Vagina (tissue), 2 donors: ENCODE results near the gene IGSF3. TPM values are rescaled to one million over a fixed set of nuclear protein-coding genes. Genes with fewer than 3 reads are reported as not detected.

ENCODE experiments used
- DNase-seq, 2 donors: peaks; one replicate each; pipeline ENCODE4 v3.0.0-alpha.2; 2017; ENCODE audit errors: extremely low spot score in 2 of 2
- H3K27ac ChIP-seq: fragments of 200-600 bp; sonication (generic); one replicate; pipeline ENCODE4 v1.5.1; 2019
- H3K27me3 ChIP-seq: fragments of 200-600 bp; sonication (generic); one replicate; pipeline ENCODE4 v1.5.1; 2019
- H3K36me3 ChIP-seq, 2 donors: fragments of 200-600 bp; sonication (generic); one replicate each; pipeline ENCODE4 v1.5.1; 2017 to 2019
- H3K4me1 ChIP-seq: fragments of 200-600 bp; sonication (generic); one replicate; pipeline ENCODE4 v1.5.1; 2019
- H3K4me3 ChIP-seq, 2 donors: fragments of 200-600 bp; sonication (generic); 1 replicate in 1 of 2; 2 replicates in 1 of 2; pipeline ENCODE4 v1.5.1; 2016 to 2019
- H3K9me3 ChIP-seq: fragments of 200-600 bp; sonication (generic); one replicate; pipeline ENCODE4 v1.5.1; 2019
- POLR2A ChIP-seq, 2 donors: fragments of 450-650 bp; IDR thresholded peaks; one replicate each; pipeline ENCODE4 v1.6.1; 2017; ENCODE audit warnings: antibody characterized with exemption in 2 of 2, mild to moderate bottlenecking in 2 of 2, moderate library complexity in 2 of 2
- POLR2AphosphoS5 ChIP-seq, 2 donors: sonication (generic); formaldehyde crosslinking; IDR thresholded peaks; one replicate each; pipeline ENCODE4 v1.9.0; 2017; ENCODE audit warnings: antibody characterized with exemption in 2 of 2, mild to moderate bottlenecking in 2 of 2, low read depth in 1 of 2; ENCODE audit not compliant: insufficient read depth in 1 of 2
- intact Hi-C: fragments of 100-400 bp; cut with DNase I; formaldehyde crosslinking; loops from one replicate; pipeline ENCODE4 v1.15.1; 2023
- total RNA-seq: library from RNA; depleted of rRNA; stranded (reverse); fragments of >200 nt; gene quantifications from one replicate; pipeline ENCODE4 v1.2.3, GENCODE V29; 2016
- TF ChIP-seq, protein P1 (sequence below), 3 experiments: fragments of 450-650 bp in 2 of 3; fragments of 200-600 bp in 1 of 3; sonication (generic) in 1 of 3; IDR thresholded peaks; one replicate each; pipeline ENCODE4 v1.5.1; 2017 to 2019; ENCODE audit warnings: antibody characterized with exemption in 3 of 3, mild to moderate bottlenecking in 2 of 3, moderate library complexity in 2 of 3

The IGSF3 gene
- total RNA-seq, 1 donor from 2014 or later, result 38.5 TPM

DNA sequence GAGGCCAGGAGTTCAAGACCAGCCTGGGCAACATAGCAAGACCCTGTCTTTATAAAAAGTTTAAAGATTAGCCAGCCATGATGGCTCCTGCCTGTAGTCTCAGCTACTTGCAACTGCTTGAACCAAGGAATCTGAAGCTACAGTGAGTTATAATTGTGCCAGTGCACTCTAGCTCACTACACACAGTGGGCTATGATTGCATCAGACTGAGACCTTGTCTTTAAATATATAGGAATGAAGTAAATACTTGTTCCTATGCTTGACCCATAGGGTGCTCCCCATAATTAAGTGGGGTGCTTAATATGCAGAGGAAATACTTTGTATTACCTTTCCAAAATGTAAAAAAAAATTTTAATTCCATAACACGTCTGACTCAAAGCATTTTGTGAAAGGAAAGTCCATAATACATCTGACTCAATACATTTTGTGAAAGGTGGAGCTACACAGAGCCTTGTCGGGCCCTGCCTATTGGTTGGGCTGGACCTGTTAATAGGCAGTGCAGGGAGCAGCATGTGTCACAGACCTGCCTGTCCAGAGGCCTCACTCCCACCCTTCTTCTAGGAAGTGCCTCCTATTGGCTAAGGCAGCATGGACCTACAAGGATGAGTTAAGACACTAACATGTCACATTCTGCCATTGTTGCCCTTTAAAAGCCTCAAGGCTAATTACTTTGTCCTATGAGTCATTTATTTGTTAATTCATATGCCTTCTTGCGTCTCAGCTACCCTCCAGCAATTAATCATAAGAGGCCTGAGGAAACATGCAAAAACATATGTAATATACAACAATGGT lies 130.3 kb downstream of the IGSF3 start:
- TF ChIP-seq POLR2AphosphoS5 (IDR thresholded peaks at IDR 0.05; ENCODE audit: insufficient read depth in 1 of 2, low read depth in 1 of 2), result peak in 1 of 2 donors; percentile 87
- TF ChIP-seq, protein P1, sequence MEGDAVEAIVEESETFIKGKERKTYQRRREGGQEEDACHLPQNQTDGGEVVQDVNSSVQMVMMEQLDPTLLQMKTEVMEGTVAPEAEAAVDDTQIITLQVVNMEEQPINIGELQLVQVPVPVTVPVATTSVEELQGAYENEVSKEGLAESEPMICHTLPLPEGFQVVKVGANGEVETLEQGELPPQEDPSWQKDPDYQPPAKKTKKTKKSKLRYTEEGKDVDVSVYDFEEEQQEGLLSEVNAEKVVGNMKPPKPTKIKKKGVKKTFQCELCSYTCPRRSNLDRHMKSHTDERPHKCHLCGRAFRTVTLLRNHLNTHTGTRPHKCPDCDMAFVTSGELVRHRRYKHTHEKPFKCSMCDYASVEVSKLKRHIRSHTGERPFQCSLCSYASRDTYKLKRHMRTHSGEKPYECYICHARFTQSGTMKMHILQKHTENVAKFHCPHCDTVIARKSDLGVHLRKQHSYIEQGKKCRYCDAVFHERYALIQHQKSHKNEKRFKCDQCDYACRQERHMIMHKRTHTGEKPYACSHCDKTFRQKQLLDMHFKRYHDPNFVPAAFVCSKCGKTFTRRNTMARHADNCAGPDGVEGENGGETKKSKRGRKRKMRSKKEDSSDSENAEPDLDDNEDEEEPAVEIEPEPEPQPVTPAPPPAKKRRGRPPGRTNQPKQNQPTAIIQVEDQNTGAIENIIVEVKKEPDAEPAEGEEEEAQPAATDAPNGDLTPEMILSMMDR (IDR thresholded peaks at IDR 0.05), result no peak
- no peak for TF ChIP-seq POLR2A (IDR thresholded peaks at IDR 0.05)
- Histone ChIP-seq H3K36me3 (peaks cover 0 to 25% of the 10 kb centered on the region in 2 donors), H3K9me3 (no peaks in the 10 kb centered on the region), H3K4me1 (peaks cover 29% of the 10 kb centered on the region), H3K27ac (no peak overlapping the region), H3K4me3 (no peak overlapping the region), H3K27me3 (no peaks in the 10 kb centered on the region)
- no peak for DNase-seq
- intact Hi-C loops, result no loop called here

DNA sequence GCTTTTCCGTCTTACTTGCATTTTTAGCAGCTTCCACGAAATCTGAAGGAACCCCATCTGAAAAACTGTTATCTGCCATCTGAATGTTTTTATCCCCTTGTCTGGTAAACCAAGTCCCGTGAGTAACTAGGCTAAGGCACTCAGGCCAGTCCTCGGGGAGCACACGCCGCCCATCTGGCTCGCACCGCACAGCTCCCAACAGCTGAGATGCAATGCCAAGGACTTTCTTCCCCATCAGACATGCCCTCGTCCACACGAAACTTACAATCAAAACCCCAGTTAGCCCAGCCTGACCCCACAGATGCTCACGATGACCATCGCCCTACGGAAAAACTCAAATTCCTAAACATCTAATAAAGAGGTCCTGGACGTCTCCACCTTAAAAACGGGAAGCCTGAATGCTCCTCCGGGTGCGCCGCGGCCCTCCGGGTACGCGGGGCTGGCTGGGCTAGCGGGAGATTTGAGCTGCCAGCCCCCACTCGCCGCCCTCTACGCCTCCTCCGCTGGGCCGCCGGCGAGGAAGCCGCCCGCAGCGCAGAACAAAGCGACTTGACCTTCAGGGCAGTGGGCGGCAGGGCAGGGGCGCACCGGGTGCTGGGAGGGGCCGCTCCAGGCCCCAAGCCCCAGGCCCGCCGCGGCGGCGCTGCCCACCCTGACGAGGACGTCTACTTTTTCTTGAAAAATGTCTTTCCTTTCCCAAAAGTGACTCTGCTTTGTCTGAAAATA lies 133.4 kb downstream of the IGSF3 start:
- peaks cover 10% of the 10 kb centered on the region for H3K4me1 ChIP-seq
- no peak overlapping the region for H3K27ac ChIP-seq
- intact Hi-C loops, result no loop called here
- peaks cover 0 to 25% of the 10 kb centered on the region in 2 donors for H3K36me3 ChIP-seq
- DNase-seq, result no peak
- H3K27me3 ChIP-seq, result no peaks in the 10 kb centered on the region
- no peak overlapping the region for H3K4me3 ChIP-seq
- H3K9me3 ChIP-seq, result no peaks in the 10 kb centered on the region
- TF ChIP-seq POLR2AphosphoS5 (IDR thresholded peaks at IDR 0.05; ENCODE audit: insufficient read depth in 1 of 2, low read depth in 1 of 2) (no peak), POLR2A (IDR thresholded peaks at IDR 0.05) (no peak)
- TF ChIP-seq, protein P1 (IDR thresholded peaks at IDR 0.05), result no peak

DNA sequence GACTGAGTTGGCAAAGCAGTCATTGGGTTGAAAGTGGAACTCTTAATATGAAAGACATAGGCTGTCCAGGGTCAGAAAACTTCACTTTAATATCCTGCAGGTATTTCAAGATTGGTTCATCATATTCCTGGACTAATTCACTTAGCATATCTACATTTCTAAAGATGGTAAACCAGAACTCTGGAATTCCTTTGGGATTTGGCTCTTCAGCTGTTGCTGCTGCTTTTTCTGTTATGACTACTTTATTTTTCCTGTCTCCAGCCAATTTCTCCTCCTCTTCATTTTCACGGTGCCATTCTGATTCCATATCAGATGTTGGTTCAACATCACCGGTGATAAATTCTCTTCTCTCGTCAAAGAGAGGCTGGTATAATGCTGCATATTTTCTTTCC lies 134.1 kb downstream of the IGSF3 start:
- no peak overlapping the region for H3K4me3 ChIP-seq
- no peak overlapping the region for H3K27ac ChIP-seq
- intact Hi-C loops, result no loop called here
- no peak for DNase-seq
- H3K4me1 ChIP-seq, result peaks cover 10% of the 10 kb centered on the region
- no peaks in the 10 kb centered on the region for H3K9me3 ChIP-seq
- no peaks in the 10 kb centered on the region for H3K27me3 ChIP-seq
- TF ChIP-seq POLR2AphosphoS5 (IDR thresholded peaks at IDR 0.05; ENCODE audit: insufficient read depth in 1 of 2, low read depth in 1 of 2) (no peak), POLR2A (IDR thresholded peaks at IDR 0.05) (no peak)
- TF ChIP-seq, protein P1 (IDR thresholded peaks at IDR 0.05), result no peak
- H3K36me3 ChIP-seq, result peaks cover 0 to 25% of the 10 kb centered on the region in 2 donors

DNA sequence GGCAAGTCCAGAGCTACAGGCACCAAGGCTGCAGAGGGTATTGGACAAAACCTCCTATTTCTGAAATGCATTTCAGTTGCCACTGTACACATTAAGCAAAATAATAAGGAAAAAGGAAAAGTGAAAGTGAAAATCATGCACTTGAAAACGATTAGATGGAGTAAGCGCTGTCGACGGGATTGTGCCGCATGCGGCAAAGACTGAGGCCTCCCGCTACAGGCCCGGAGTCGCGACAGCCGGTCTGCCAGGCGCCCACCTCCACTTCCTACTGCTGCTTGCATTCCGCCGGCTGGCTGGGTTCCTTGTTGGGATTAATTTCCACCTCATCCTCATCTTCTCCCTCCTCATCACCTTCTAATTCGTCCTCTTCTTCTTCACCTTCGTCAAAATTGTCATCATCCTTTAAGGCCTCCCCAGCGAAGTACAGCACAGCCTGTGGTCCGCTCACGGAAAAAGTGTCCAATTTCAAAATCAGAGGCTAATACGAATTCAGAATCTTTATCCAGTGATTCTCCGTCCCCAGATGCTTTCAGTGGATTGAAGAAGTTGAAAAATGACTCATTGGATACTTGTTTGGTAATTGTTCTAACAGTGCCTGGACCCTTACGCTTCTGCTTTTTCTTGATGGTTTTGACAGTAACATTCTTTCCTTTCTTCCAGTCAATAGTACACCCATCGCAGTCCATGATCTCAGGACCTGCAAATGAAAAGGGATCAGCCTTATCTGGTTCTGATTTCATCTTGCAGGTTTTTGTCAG lies 134.7 kb downstream of the IGSF3 start:
- TF ChIP-seq, protein P1 (IDR thresholded peaks at IDR 0.05), result no peak
- TF ChIP-seq POLR2AphosphoS5 (IDR thresholded peaks at IDR 0.05; ENCODE audit: insufficient read depth in 1 of 2, low read depth in 1 of 2) (no peak), POLR2A (IDR thresholded peaks at IDR 0.05) (no peak)
- DNase-seq, result no peak
- Histone ChIP-seq H3K36me3 (peaks cover 0 to 25% of the 10 kb centered on the region in 2 donors), H3K27ac (no peak overlapping the region), H3K4me3 (no peak overlapping the region), H3K9me3 (no peaks in the 10 kb centered on the region), H3K4me1 (peaks cover 6% of the 10 kb centered on the region), H3K27me3 (no peaks in the 10 kb centered on the region)
- intact Hi-C loops, result no loop called here
